Left ventricle myocardium inferior (tissue), 1 donor: Measurements from ENCODE around the gene TSGA10IP. TPM values are rescaled to one million over a fixed set of nuclear protein-coding genes. Genes with fewer than 3 reads are reported as not detected.

Experiments
- DNase-seq: peaks from one replicate; pipeline ENCODE4 v3.0.0-alpha.2; 2020
- H3K27ac ChIP-seq: fragments of 200-600 bp; replicated peaks from 2 replicates; pipeline ENCODE4 v1.8.0; 2021
- H3K27me3 ChIP-seq: fragments of 200-600 bp; 2 replicates; pipeline ENCODE4 v1.8.0; 2021; ENCODE audit warnings: low read depth
- H3K36me3 ChIP-seq: fragments of 200-600 bp; 2 replicates; pipeline ENCODE4 v1.8.0; 2021
- H3K4me1 ChIP-seq: fragments of 200-600 bp; 2 replicates; pipeline ENCODE4 v1.8.0; 2021
- H3K4me3 ChIP-seq: fragments of 200-600 bp; 2 replicates; pipeline ENCODE4 v1.8.0; 2021; ENCODE audit warnings: mild to moderate bottlenecking, moderate library complexity
- H3K9me3 ChIP-seq: fragments of 200-600 bp; replicated peaks from 2 replicates; pipeline ENCODE4 v1.8.0; 2021
- intact Hi-C: fragments of 100-400 bp; cut with micrococcal nuclease; formaldehyde crosslinking; loops from one replicate; pipeline ENCODE4 v1.11.0; 2022
- total RNA-seq: library from RNA; stranded (reverse); fragmentation: NEBNext Ultra II Directional; extraction: Animal tissue kit (Norgen Biotek cat#: 25700); gene quantifications from one replicate; pipeline ENCODE4 v1.2.1, GENCODE V29; 2021
- TF ChIP-seq, protein P1 (sequence below): fragments of 200-600 bp; IDR thresholded peaks from 2 replicates; pipeline ENCODE4 v1.8.0; 2021; ENCODE audit warnings: antibody characterized with exemption, mild to moderate bottlenecking, borderline replicate concordance
- donor health status: DM: no; HTN: yes; CAD: no; lungs with severe emphysema.

TSGA10IP gene
- total RNA-seq, 1 donor from 2014 or later = not detected

- H3K27me3 ChIP-seq = peaks cover 48% of the 10 kb centered on the region
- no peaks in the 10 kb centered on the region for H3K4me1 ChIP-seq
- no peak overlapping the region for H3K4me3 ChIP-seq
- intact Hi-C loops = no loop called here
- no peaks in the 10 kb centered on the region for H3K36me3 ChIP-seq
- no peak for DNase-seq
- no peaks in the 10 kb centered on the region for H3K9me3 ChIP-seq
- TF ChIP-seq, protein P1, sequence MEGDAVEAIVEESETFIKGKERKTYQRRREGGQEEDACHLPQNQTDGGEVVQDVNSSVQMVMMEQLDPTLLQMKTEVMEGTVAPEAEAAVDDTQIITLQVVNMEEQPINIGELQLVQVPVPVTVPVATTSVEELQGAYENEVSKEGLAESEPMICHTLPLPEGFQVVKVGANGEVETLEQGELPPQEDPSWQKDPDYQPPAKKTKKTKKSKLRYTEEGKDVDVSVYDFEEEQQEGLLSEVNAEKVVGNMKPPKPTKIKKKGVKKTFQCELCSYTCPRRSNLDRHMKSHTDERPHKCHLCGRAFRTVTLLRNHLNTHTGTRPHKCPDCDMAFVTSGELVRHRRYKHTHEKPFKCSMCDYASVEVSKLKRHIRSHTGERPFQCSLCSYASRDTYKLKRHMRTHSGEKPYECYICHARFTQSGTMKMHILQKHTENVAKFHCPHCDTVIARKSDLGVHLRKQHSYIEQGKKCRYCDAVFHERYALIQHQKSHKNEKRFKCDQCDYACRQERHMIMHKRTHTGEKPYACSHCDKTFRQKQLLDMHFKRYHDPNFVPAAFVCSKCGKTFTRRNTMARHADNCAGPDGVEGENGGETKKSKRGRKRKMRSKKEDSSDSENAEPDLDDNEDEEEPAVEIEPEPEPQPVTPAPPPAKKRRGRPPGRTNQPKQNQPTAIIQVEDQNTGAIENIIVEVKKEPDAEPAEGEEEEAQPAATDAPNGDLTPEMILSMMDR = no peak
- H3K27ac ChIP-seq = no peak overlapping the region
These were observed 2.7 kb upstream of the TSGA10IP start for GRCh38 chr11:65942531-65942930.

GRCh38 chr11:65944191-65944590 lies 1.1 kb upstream of the TSGA10IP start:
- H3K27me3 ChIP-seq = peaks cover 38% of the 10 kb centered on the region
- intact Hi-C loops = no loop called here
- TF ChIP-seq, protein P1 = no peak
- H3K4me3 ChIP-seq = no peak overlapping the region
- H3K9me3 ChIP-seq = no peaks in the 10 kb centered on the region
- H3K27ac ChIP-seq = no peak overlapping the region
- no peaks in the 10 kb centered on the region for H3K36me3 ChIP-seq
- no peak for DNase-seq
- H3K4me1 ChIP-seq = no peaks in the 10 kb centered on the region

- Histone ChIP-seq H3K27me3 (peaks cover 38% of the 10 kb centered on the region), H3K27ac (no peak overlapping the region), H3K4me1 (no peaks in the 10 kb centered on the region), H3K4me3 (no peak overlapping the region), H3K36me3 (no peaks in the 10 kb centered on the region), H3K9me3 (no peaks in the 10 kb centered on the region)
- DNase-seq = no peak
- intact Hi-C loops = no loop called here
- TF ChIP-seq, protein P1 = no peak
These were observed 513 bp upstream of the TSGA10IP start for GRCh38 chr11:65944767-65945166.

DNA sequence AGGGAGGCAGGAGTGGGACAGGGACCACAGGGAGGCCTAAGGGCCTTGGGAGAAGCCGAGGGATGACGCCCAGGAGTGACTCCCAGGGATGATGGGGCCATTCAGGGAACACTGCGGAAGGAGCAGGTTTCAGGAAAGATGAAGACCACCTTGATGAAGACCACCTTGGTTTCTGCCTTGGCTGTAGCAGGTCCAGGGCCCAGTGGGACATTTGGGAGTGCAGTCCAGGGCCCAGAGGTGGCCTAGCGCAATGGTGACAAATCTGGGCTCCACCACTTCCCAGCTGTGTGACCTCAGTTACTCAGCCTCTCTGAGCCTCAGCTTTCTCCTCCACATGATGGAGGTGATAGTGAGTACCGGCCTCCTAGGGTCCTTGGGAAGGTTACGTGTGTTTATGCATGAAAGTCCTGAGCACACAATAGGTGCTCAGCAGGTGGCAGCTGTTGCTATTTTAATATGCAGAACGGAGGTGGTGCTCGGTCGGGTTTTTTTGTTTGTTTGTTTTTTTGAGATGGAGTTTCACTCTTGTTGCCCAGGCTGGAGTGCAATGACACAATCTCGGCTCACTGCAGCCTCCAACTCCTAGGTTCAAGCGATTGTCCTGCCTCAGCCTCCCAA lies 770 bp downstream of the TSGA10IP start:
- H3K9me3 ChIP-seq = no peaks in the 10 kb centered on the region
- H3K36me3 ChIP-seq = no peaks in the 10 kb centered on the region
- no peak for DNase-seq
- no peaks in the 10 kb centered on the region for H3K4me1 ChIP-seq
- intact Hi-C loops = no loop called here
- no peak overlapping the region for H3K27ac ChIP-seq
- TF ChIP-seq, protein P1 = no peak
- no peak overlapping the region for H3K4me3 ChIP-seq
- peaks cover 34% of the 10 kb centered on the region for H3K27me3 ChIP-seq

- intact Hi-C loops = no loop called here
- Histone ChIP-seq H3K4me1 (no peaks in the 10 kb centered on the region), H3K9me3 (no peaks in the 10 kb centered on the region), H3K4me3 (no peak overlapping the region), H3K27ac (no peak overlapping the region), H3K27me3 (peaks cover 28% of the 10 kb centered on the region), H3K36me3 (no peaks in the 10 kb centered on the region)
- no peak for DNase-seq
- TF ChIP-seq, protein P1 = no peak
These were observed 1.4 kb downstream of the TSGA10IP start for GRCh38 chr11:65946655-65947054.
